Skeletal muscle tissue (tissue), 4 donors: ENCODE measurements around the gene ALDH16A1. TPM values are rescaled to one million over a fixed set of nuclear protein-coding genes. Genes with fewer than 3 reads are reported as not detected.

Experiments
- H3K27ac ChIP-seq: one replicate; pipeline ENCODE4 v1.7.0; 2013; ENCODE audit warnings: mild to moderate bottlenecking, low read depth, low read length, inconsistent platforms
- H3K27me3 ChIP-seq, 3 donors: one replicate each; pipeline ENCODE4 v1.7.0; 2013; ENCODE audit warnings: low read length in 3 of 3; ENCODE audit not compliant: control insufficient read depth in 3 of 3, insufficient read depth in 3 of 3
- H3K36me3 ChIP-seq, 3 donors: one replicate each; pipeline ENCODE4 v1.7.0; 2013; ENCODE audit warnings: low read length in 3 of 3; ENCODE audit not compliant: control insufficient read depth in 3 of 3, insufficient read depth in 3 of 3
- H3K4me1 ChIP-seq, 3 donors: one replicate each; pipeline ENCODE4 v1.7.0; 2013; ENCODE audit warnings: low read length in 3 of 3, mild to moderate bottlenecking in 3 of 3; ENCODE audit not compliant: control insufficient read depth in 3 of 3, insufficient read depth in 3 of 3
- H3K4me3 ChIP-seq, 3 donors: one replicate each; pipeline ENCODE4 v1.7.0; 2013; ENCODE audit warnings: low read length in 3 of 3
- H3K9ac ChIP-seq, 3 donors: one replicate each; pipeline ENCODE4 v1.7.0; 2013; ENCODE audit warnings: low read length in 3 of 3, mild to moderate bottlenecking in 3 of 3, moderate library complexity in 2 of 3, low read depth in 1 of 3
- H3K9me3 ChIP-seq, 3 donors: one replicate each; pipeline ENCODE4 v1.7.0; 2013; ENCODE audit warnings: low read length in 3 of 3; ENCODE audit not compliant: control insufficient read depth in 3 of 3
- total RNA-seq: library from RNA; depleted of rRNA; stranded (reverse); fragments of >200 nt; gene quantifications from one replicate; pipeline ENCODE4 v1.2.3, GENCODE V29; 2014
- donor health status: Osteomylitis.

Gene ALDH16A1
- total RNA-seq, 1 donor from 2014 or later = 20.9 TPM

- Histone ChIP-seq H3K4me3 (peak within 1 kb of the TSS; percentile 27 to 52 (median 46)), H3K36me3 (no peaks in the 10 kb centered on the region), H3K27me3 (peaks cover 88 to 89% (median 88%) of the 10 kb centered on the region in 3 donors)
Measured at GRCh38 chr19:49423071-49423984, 29.7 kb upstream of the ALDH16A1 start, which contains the start of gene PTH2. TSS of gene PTH2 (minus strand) at chr19:49423441. CDS start at chr19:49423339, 102 bp downstream.

GRCh38 chr19:49423985-49424303 lies 29.1 kb upstream of the ALDH16A1 start:
- peaks cover 89% of the 10 kb centered on the region in 3 donors for H3K27me3 ChIP-seq
- peaks cover 18 to 21% (median 19%) of the 10 kb centered on the region in 3 donors for H3K4me1 ChIP-seq
- no peak overlapping the region for H3K27ac ChIP-seq

More at GRCh38 chr19:49423071-49423984, 29.7 kb upstream of the ALDH16A1 start, which contains the start of gene PTH2:
- H3K27ac ChIP-seq = no peak within 1 kb of the TSS
- H3K9ac ChIP-seq = peak within 1 kb of the TSS in 2 of 3 donors; percentile 32 to 40
- H3K9me3 ChIP-seq = no peaks in the 10 kb centered on the region
- H3K4me1 ChIP-seq = peaks cover 18 to 21% (median 19%) of the 10 kb centered on the region in 3 donors

GRCh38 chr19:49425178-49425577 lies 27.8 kb upstream of the ALDH16A1 start, which contains the start of gene GFY:
TSS of gene GFY (plus strand) at chr19:49425388. CDS start at chr19:49426431, 1,043 bp downstream.
- H3K9ac ChIP-seq = no peak within 1 kb of the TSS
- no peak within 1 kb of the TSS for H3K4me3 ChIP-seq
- peaks cover 79 to 91% (median 89%) of the 10 kb centered on the region in 3 donors for H3K27me3 ChIP-seq
- no peaks in the 10 kb centered on the region for H3K9me3 ChIP-seq
- H3K4me1 ChIP-seq = peaks cover 18 to 21% (median 19%) of the 10 kb centered on the region in 3 donors
- H3K27ac ChIP-seq = no peak within 1 kb of the TSS
- no peaks in the 10 kb centered on the region for H3K36me3 ChIP-seq

More at GRCh38 chr19:49423985-49424303, 29.1 kb upstream of the ALDH16A1 start:
- Histone ChIP-seq H3K36me3 (no peaks in the 10 kb centered on the region), H3K9ac (no peak overlapping the region), H3K4me3 (no peak overlapping the region), H3K9me3 (no peaks in the 10 kb centered on the region)

- Histone ChIP-seq H3K4me3 (no peak overlapping the region), H3K9ac (no peak overlapping the region), H3K36me3 (no peaks in the 10 kb centered on the region), H3K4me1 (peaks cover 18 to 21% (median 19%) of the 10 kb centered on the region in 3 donors), H3K27me3 (peaks cover 78 to 91% (median 89%) of the 10 kb centered on the region in 3 donors), H3K9me3 (no peaks in the 10 kb centered on the region), H3K27ac (no peak overlapping the region)
Measured at GRCh38 chr19:49425922-49426592, 27.0 kb upstream of the ALDH16A1 start.

GRCh38 chr19:49427339-49427738 lies 25.7 kb upstream of the ALDH16A1 start:
- H3K4me3 ChIP-seq = no peak overlapping the region
- no peaks in the 10 kb centered on the region for H3K9me3 ChIP-seq
- H3K27ac ChIP-seq = no peak overlapping the region
- peaks cover 10 to 17% (median 16%) of the 10 kb centered on the region in 3 donors for H3K4me1 ChIP-seq
- no peaks in the 10 kb centered on the region for H3K36me3 ChIP-seq
- H3K9ac ChIP-seq = no peak overlapping the region
- H3K27me3 ChIP-seq = peaks cover 81 to 92% (median 92%) of the 10 kb centered on the region in 3 donors

- Histone ChIP-seq H3K27ac (no peak overlapping the region), H3K36me3 (no peaks in the 10 kb centered on the region), H3K4me1 (peaks cover 3 to 11% (median 9%) of the 10 kb centered on the region in 3 donors), H3K27me3 (peaks cover 81 to 92% (median 92%) of the 10 kb centered on the region in 3 donors), H3K9me3 (no peaks in the 10 kb centered on the region), H3K4me3 (peak overlapping the region in 1 of 3 donors; percentile 29), H3K9ac (no peak overlapping the region)
Measured at GRCh38 chr19:49427855-49428546, 25.0 kb upstream of the ALDH16A1 start.

GRCh38 chr19:49428547-49429451 lies 24.2 kb upstream of the ALDH16A1 start:
- Histone ChIP-seq H3K4me3 (no peak overlapping the region), H3K4me1 (peaks cover 0 to 6% (median 2%) of the 10 kb centered on the region in 3 donors), H3K27me3 (peaks cover 81 to 92% (median 92%) of the 10 kb centered on the region in 3 donors)

GRCh38 chr19:49430172-49430677 lies 22.8 kb upstream of the ALDH16A1 start:
- H3K27me3 ChIP-seq = peaks cover 82 to 93% (median 92%) of the 10 kb centered on the region in 3 donors

More at GRCh38 chr19:49428547-49429451, 24.2 kb upstream of the ALDH16A1 start:
- Histone ChIP-seq H3K9me3 (no peaks in the 10 kb centered on the region), H3K27ac (no peak overlapping the region), H3K36me3 (peaks cover 0 to 2% (median 0%) of the 10 kb centered on the region in 3 donors), H3K9ac (no peak overlapping the region)

More at GRCh38 chr19:49430172-49430677, 22.8 kb upstream of the ALDH16A1 start:
- Histone ChIP-seq H3K27ac (no peak overlapping the region), H3K9me3 (no peaks in the 10 kb centered on the region), H3K36me3 (peaks cover 0 to 2% (median 0%) of the 10 kb centered on the region in 3 donors), H3K4me3 (no peak overlapping the region), H3K4me1 (peaks cover 0 to 4% (median 0%) of the 10 kb centered on the region in 3 donors), H3K9ac (no peak overlapping the region)
